Lung (tissue), 13 donors: Measurements from ENCODE around the gene GLRA1. TPM values are rescaled to one million over a fixed set of nuclear protein-coding genes. Genes with fewer than 3 reads are reported as not detected.
A peak's percentile ranks its signal among the peaks of the same experiment; 100 is the strongest.

Source experiments
- ATAC-seq: fragments of 200-7000 bp; cut with Tn5 transposase; one replicate; pipeline ENCODE4 v1.9.1; 2020; ENCODE audit warnings: moderate number of reproducible peaks; ENCODE audit not compliant: insufficient read depth, low FRiP score
- DNase-seq, 3 donors: peaks; one replicate each; pipeline ENCODE4 v3.0.0-alpha.2; 2013 to 2017
- H3K27ac ChIP-seq, 2 donors: one replicate each; pipeline ENCODE4 v1.5.1; 2013; ENCODE audit warnings: mild to moderate bottlenecking in 2 of 2, moderate library complexity in 2 of 2, control low read depth in 1 of 2, inconsistent platforms in 1 of 2, low read depth in 1 of 2, low read length in 1 of 2
- H3K27me3 ChIP-seq, 3 donors: one replicate each; pipeline ENCODE4 v1.5.1; 2013; ENCODE audit warnings: low read length in 2 of 3; ENCODE audit not compliant: control insufficient read depth in 3 of 3, insufficient read depth in 3 of 3
- H3K36me3 ChIP-seq, 4 donors: one replicate each; pipeline ENCODE4 v1.5.1; 2013; ENCODE audit warnings: low read length in 4 of 4, mild to moderate bottlenecking in 1 of 4, moderate library complexity in 1 of 4; ENCODE audit not compliant: control insufficient read depth in 4 of 4, insufficient read depth in 4 of 4
- H3K4me1 ChIP-seq, 5 donors: one replicate each; pipeline ENCODE4 v1.5.1; 2013; ENCODE audit warnings: low read length in 5 of 5, mild to moderate bottlenecking in 2 of 5, moderate library complexity in 1 of 5; ENCODE audit not compliant: control insufficient read depth in 5 of 5, insufficient read depth in 5 of 5
- H3K4me3 ChIP-seq: one replicate; pipeline ENCODE4 v1.5.1; 2013; ENCODE audit warnings: mild to moderate bottlenecking, control low read depth, moderate library complexity
- H3K9ac ChIP-seq, 2 donors: one replicate each; pipeline ENCODE4 v1.5.1; 2013; ENCODE audit warnings: low read length in 2 of 2, control low read depth in 1 of 2; ENCODE audit not compliant: insufficient read depth in 1 of 2
- H3K9me3 ChIP-seq, 4 donors: one replicate each; pipeline ENCODE4 v1.5.1; 2013; ENCODE audit warnings: low read length in 3 of 4, mild to moderate bottlenecking in 1 of 4, moderate library complexity in 1 of 4; ENCODE audit not compliant: control insufficient read depth in 4 of 4, insufficient read depth in 3 of 4
- CTCF ChIP-seq: IDR thresholded peaks from 2 replicates; pipeline ENCODE4 v1.5.1; 2012; ENCODE audit warnings: mild to moderate bottlenecking; ENCODE audit errors: control extremely low read depth, extremely low read depth
- WGBS, 2 donors: extraction: QIAGEN DNeasy Blood & Tissue Kit; methylation state at CpG; one replicate each; pipeline ENCODE4 v1.1.7; 2013; 5-methylcytosine and 5-hydroxymethylcytosine counted together
- polyA plus RNA-seq, 2 donors: library from polyadenylated mRNA; stranded (reverse); fragments of 200-250 nt; gene quantifications; one replicate each; pipeline ENCODE4 v1.2.1, GENCODE V29; 2013
- small RNA-seq: library from RNA; depleted of rRNA; stranded (forward); fragments of <200 nt; gene quantifications from one replicate; pipeline ENCODE3, GENCODE V24; 2014; ENCODE audit warnings: low replicate concordance
- total RNA-seq, 2 donors: library from RNA; depleted of rRNA in 1 of 2; stranded (reverse); fragments of >200 nt in 1 of 2; gene quantifications; one replicate each; pipeline ENCODE4 v1.2.1, GENCODE V29; 2014 to 2021
- donor health status: control.
- donor health status: control.
- donor health status: Bipolar disorder and iron deficiency.
- donor health status: healthy.
- donor health status: DM: yes; HTN: yes; CAD: no.

The GLRA1 gene
- total and polyA plus RNA-seq, 4 donors: not detected

- Histone ChIP-seq H3K9ac (no peak overlapping the region), H3K27ac (no peak overlapping the region), H3K4me3 (no peak overlapping the region), H3K36me3 (peaks cover 0 to 5% (median 2%) of the 10 kb centered on the region in 4 donors), H3K4me1 (peaks cover 2 to 31% (median 16%) of the 10 kb centered on the region in 5 donors), H3K27me3 (no peaks in the 10 kb centered on the region), H3K9me3 (no peaks in the 10 kb centered on the region)
- DNase-seq (no peak), ATAC-seq (no peak)
- no peak for TF ChIP-seq CTCF
- WGBS, 2 donors: 39 to 50% methylated on average over 3 of the region's 3 CpGs
Measured at GRCh38 chr5:151775025-151775606, 149.5 kb downstream of the GLRA1 start.

- H3K4me3 ChIP-seq: no peak overlapping the region
- WGBS, 2 donors: 5 to 12% methylated on average over 3 of the region's 3 CpGs
- H3K4me1 ChIP-seq: peaks cover 2 to 35% (median 15%) of the 10 kb centered on the region in 5 donors
- TF ChIP-seq CTCF: no peak
- DNase-seq: peak in 2 of 3 donors; percentile 30 to 34
- H3K36me3 ChIP-seq: peaks cover 0 to 4% (median 2%) of the 10 kb centered on the region in 4 donors
- H3K27ac ChIP-seq: no peak overlapping the region
- no peaks in the 10 kb centered on the region for H3K27me3 ChIP-seq
- H3K9me3 ChIP-seq: no peaks in the 10 kb centered on the region
- H3K9ac ChIP-seq: peak overlapping the region in 1 of 2 donors; percentile 14
- no peak for ATAC-seq
Measured at GRCh38 chr5:151773951-151774350, 150.7 kb downstream of the GLRA1 start.

- Histone ChIP-seq H3K27ac (peak overlapping the region; percentile 91 to 97), H3K36me3 (peaks cover 0 to 2% (median 2%) of the 10 kb centered on the region in 4 donors), H3K9ac (peak overlapping the region; percentile 65 to 86), H3K4me1 (peaks cover 2 to 35% (median 15%) of the 10 kb centered on the region in 5 donors), H3K4me3 (peak overlapping the region; percentile 93), H3K9me3 (no peaks in the 10 kb centered on the region), H3K27me3 (no peaks in the 10 kb centered on the region)
- DNase-seq (peak; percentile 32 to 51 (median 49)), ATAC-seq (no peak)
- WGBS, 2 donors: 1% methylated on average over 18 of the region's 18 CpGs
- no peak for TF ChIP-seq CTCF
Measured at GRCh38 chr5:151772846-151773561, 151.6 kb downstream of the GLRA1 start.

Small RNA genes lying within 50 kb of the gene (small RNA-seq; reads per million reads assigned to genes)
- 0.06 reads per million for gene RNA5SP198

Other genes starting within 250 kb of the GLRA1 start
- gene SPARC, start 237.9 kb downstream of the GLRA1 start, total RNA-seq: 1,000 to 10,000 TPM in 1 of 2 donors, 100 to 1,000 TPM in 1; 985 to 1,186 TPM
- gene SPARC, start 237.9 kb downstream of the GLRA1 start, polyA plus RNA-seq: 100 to 1,000 TPM; 145 to 850 TPM
- gene ATOX1, start 166.2 kb downstream of the GLRA1 start, total RNA-seq: 10 to 100 TPM; 65.1 to 96.8 TPM
- gene ATOX1, start 166.2 kb downstream of the GLRA1 start, polyA plus RNA-seq: 100 to 1,000 TPM; 145 to 225 TPM
- 100 to 1,000 TPM; 134 to 171 TPM for gene G3BP1, start 152.9 kb downstream of the GLRA1 start, total RNA-seq
- gene G3BP1, start 152.9 kb downstream of the GLRA1 start, polyA plus RNA-seq: 10 to 100 TPM; 19.1 to 40.5 TPM